SK-N-SH (cell line): ENCODE results near the gene TNS4.

Experiments
- CHD2 ChIP-seq: fragments of 150-350 bp; IDR thresholded peaks from 2 replicates; pipeline ENCODE4 v1.6.1; 2018; ENCODE audit warnings: low read length; ENCODE audit not compliant: partially characterized antibody
- CTCF ChIP-seq: fragments of 200-600 bp; sonication (generic); IDR thresholded peaks from 2 replicates; pipeline ENCODE4 v1.6.1; 2017; ENCODE audit warnings: antibody characterized with exemption, mild to moderate bottlenecking, moderate library complexity
- ELF1 ChIP-seq: IDR thresholded peaks from 2 replicates; pipeline ENCODE4 v1.4.0; 2012
- FOXJ3 ChIP-seq: sonication (generic); formaldehyde crosslinking; IDR thresholded peaks from 2 replicates; pipeline ENCODE4 v1.5.1; 2020; ENCODE audit warnings: mild to moderate bottlenecking, missing genetic modification reagents
- GATA2 ChIP-seq: sonication (generic); formaldehyde crosslinking; IDR thresholded peaks from 2 replicates; pipeline ENCODE4 v1.5.0; 2020; ENCODE audit warnings: mild to moderate bottlenecking, missing genetic modification reagents
- NFIC ChIP-seq: IDR thresholded peaks from 2 replicates; pipeline ENCODE4 v1.4.0; 2012; ENCODE audit warnings: borderline replicate concordance
- POLR2AphosphoS5 ChIP-seq: IDR thresholded peaks from 2 replicates; pipeline ENCODE4 v1.6.1; 2012; ENCODE audit warnings: low read depth, low read length
- RFX5 ChIP-seq: IDR thresholded peaks from 2 replicates; pipeline ENCODE4 v1.6.1; 2012; ENCODE audit warnings: mild to moderate bottlenecking, improper control_type of control experiment, low read length
- SIN3A ChIP-seq: IDR thresholded peaks from 2 replicates; pipeline ENCODE4 v1.6.1; 2012; ENCODE audit warnings: low read depth, mild to moderate bottlenecking, low read length, moderate library complexity, borderline replicate concordance
- USF1 ChIP-seq: IDR thresholded peaks from 2 replicates; pipeline ENCODE4 v1.4.0; 2012; ENCODE audit warnings: low read depth, borderline replicate concordance
- TF ChIP-seq, protein P1 (sequence below): IDR thresholded peaks from 2 replicates; pipeline ENCODE4 v1.6.1; 2012; ENCODE audit warnings: mild to moderate bottlenecking, low read depth, low read length, moderate library complexity
- TF ChIP-seq, protein P2 (sequence below): fragments of 150-350 bp; IDR thresholded peaks from 2 replicates; pipeline ENCODE4 v1.6.1; 2017; ENCODE audit warnings: antibody characterized with exemption, low read length, low read depth, borderline replicate concordance

GRCh38 chr17:40496170-40496569 lies 5.3 kb downstream of the TNS4 start:
- TF ChIP-seq CTCF (no peak), RFX5 (no peak), NFIC (no peak), POLR2AphosphoS5 (no peak), FOXJ3 (CRISPR knock-in tag) (no peak), USF1 (no peak), CHD2 (no peak), GATA2 (CRISPR knock-in tag) (no peak), SIN3A (no peak), ELF1 (no peak)
- TF ChIP-seq, protein P1, sequence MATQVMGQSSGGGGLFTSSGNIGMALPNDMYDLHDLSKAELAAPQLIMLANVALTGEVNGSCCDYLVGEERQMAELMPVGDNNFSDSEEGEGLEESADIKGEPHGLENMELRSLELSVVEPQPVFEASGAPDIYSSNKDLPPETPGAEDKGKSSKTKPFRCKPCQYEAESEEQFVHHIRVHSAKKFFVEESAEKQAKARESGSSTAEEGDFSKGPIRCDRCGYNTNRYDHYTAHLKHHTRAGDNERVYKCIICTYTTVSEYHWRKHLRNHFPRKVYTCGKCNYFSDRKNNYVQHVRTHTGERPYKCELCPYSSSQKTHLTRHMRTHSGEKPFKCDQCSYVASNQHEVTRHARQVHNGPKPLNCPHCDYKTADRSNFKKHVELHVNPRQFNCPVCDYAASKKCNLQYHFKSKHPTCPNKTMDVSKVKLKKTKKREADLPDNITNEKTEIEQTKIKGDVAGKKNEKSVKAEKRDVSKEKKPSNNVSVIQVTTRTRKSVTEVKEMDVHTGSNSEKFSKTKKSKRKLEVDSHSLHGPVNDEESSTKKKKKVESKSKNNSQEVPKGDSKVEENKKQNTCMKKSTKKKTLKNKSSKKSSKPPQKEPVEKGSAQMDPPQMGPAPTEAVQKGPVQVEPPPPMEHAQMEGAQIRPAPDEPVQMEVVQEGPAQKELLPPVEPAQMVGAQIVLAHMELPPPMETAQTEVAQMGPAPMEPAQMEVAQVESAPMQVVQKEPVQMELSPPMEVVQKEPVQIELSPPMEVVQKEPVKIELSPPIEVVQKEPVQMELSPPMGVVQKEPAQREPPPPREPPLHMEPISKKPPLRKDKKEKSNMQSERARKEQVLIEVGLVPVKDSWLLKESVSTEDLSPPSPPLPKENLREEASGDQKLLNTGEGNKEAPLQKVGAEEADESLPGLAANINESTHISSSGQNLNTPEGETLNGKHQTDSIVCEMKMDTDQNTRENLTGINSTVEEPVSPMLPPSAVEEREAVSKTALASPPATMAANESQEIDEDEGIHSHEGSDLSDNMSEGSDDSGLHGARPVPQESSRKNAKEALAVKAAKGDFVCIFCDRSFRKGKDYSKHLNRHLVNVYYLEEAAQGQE, result no peak
- TF ChIP-seq, protein P2, sequence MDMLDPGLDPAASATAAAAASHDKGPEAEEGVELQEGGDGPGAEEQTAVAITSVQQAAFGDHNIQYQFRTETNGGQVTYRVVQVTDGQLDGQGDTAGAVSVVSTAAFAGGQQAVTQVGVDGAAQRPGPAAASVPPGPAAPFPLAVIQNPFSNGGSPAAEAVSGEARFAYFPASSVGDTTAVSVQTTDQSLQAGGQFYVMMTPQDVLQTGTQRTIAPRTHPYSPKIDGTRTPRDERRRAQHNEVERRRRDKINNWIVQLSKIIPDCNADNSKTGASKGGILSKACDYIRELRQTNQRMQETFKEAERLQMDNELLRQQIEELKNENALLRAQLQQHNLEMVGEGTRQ, result no peak
